DND-41 (cell line): ENCODE measurements around the gene GPR61.

Experiments used
- ATAC-seq: fragments of 200-7000 bp; cut with Tn5 transposase; 3 replicates; pipeline ENCODE4 v1.9.1; 2021; ENCODE audit warnings: low read depth; ENCODE audit not compliant: insufficient read depth
- DNase-seq: peaks from one replicate; pipeline ENCODE4 v3.0.0-alpha.2; 2020
- H2AFZ ChIP-seq: 2 replicates; pipeline ENCODE4 v1.6.0; 2012; ENCODE audit warnings: low read depth, low read length
- H3K27ac ChIP-seq: 2 replicates; pipeline ENCODE4 v1.5.1; 2012; ENCODE audit warnings: low read length, inconsistent platforms
- H3K27me3 ChIP-seq: fragments of 200-600 bp; sonication (generic); 2 replicates; pipeline ENCODE4 v1.6.0; 2012; ENCODE audit warnings: low read length, mild to moderate bottlenecking, inconsistent platforms; ENCODE audit not compliant: insufficient read depth, poor library complexity
- H3K36me3 ChIP-seq: 2 replicates; pipeline ENCODE4 v1.5.1; 2012; ENCODE audit warnings: low read length, inconsistent platforms; ENCODE audit not compliant: insufficient read depth
- H3K4me1 ChIP-seq: 2 replicates; pipeline ENCODE4 v1.5.1; 2012; ENCODE audit warnings: mild to moderate bottlenecking, low read length; ENCODE audit not compliant: insufficient read depth
- H3K4me2 ChIP-seq: 2 replicates; pipeline ENCODE4 v1.6.0; 2012; ENCODE audit warnings: mild to moderate bottlenecking, moderate library complexity, low read length, inconsistent platforms; ENCODE audit not compliant: insufficient read depth
- H3K4me3 ChIP-seq, 2 experiments: fragments of 200-600 bp in 1 of 2; shearing (Covaris generic) in 1 of 2; 2 replicates each; pipeline ENCODE4 v1.5.1; 2012 to 2016; ENCODE audit warnings: inconsistent platforms in 2 of 2, low read length in 2 of 2, mild to moderate bottlenecking in 2 of 2, low read depth in 1 of 2, moderate library complexity in 1 of 2
- H3K79me2 ChIP-seq: 2 replicates; pipeline ENCODE4 v1.6.0; 2012; ENCODE audit warnings: low read length, inconsistent platforms; ENCODE audit not compliant: insufficient read depth
- H3K9ac ChIP-seq: 2 replicates; pipeline ENCODE4 v1.6.0; 2012; ENCODE audit warnings: low read depth, mild to moderate bottlenecking, inconsistent platforms, low read length, moderate library complexity
- H3K9me3 ChIP-seq: 2 replicates; pipeline ENCODE4 v1.5.1; 2012; ENCODE audit warnings: low read length, moderate library complexity, mild to moderate bottlenecking, inconsistent platforms; ENCODE audit not compliant: insufficient read depth, severe bottlenecking
- H4K20me1 ChIP-seq: 2 replicates; pipeline ENCODE4 v1.6.0; 2012; ENCODE audit warnings: low read length; ENCODE audit not compliant: insufficient read depth
- CTCF ChIP-seq: IDR thresholded peaks from 2 replicates; pipeline ENCODE4 v1.5.1; 2012; ENCODE audit warnings: borderline replicate concordance, low read length, moderate library complexity, mild to moderate bottlenecking; ENCODE audit not compliant: poor library complexity, severe bottlenecking; ENCODE audit errors: extremely low read depth
- EZH2 ChIP-seq: IDR thresholded peaks from 3 replicates; pipeline ENCODE4 v1.6.1; 2012; ENCODE audit warnings: borderline replicate concordance, low read depth, mild to moderate bottlenecking, moderate library complexity, low read length, inconsistent platforms; ENCODE audit not compliant: severe bottlenecking

The GPR61 gene

GRCh38 chr1:109514846-109515245 lies 24.8 kb upstream of the GPR61 start:
- Histone ChIP-seq H3K4me3 (no peak overlapping the region), H3K4me1 (peaks cover 3% of the 10 kb centered on the region; the same call in 1 of the 2 replicates), H3K27me3 (peaks cover 9% of the 10 kb centered on the region), H4K20me1 (no peaks in the 10 kb centered on the region), H3K9me3 (no peaks in the 10 kb centered on the region), H2AFZ (no peak overlapping the region), H3K36me3 (no peaks in the 10 kb centered on the region), H3K9ac (no peak overlapping the region), H3K79me2 (no peaks in the 10 kb centered on the region), H3K27ac (no peak overlapping the region), H3K4me2 (no peak overlapping the region)
- DNase-seq (no peak), ATAC-seq (no peak)
- TF ChIP-seq CTCF = no peak
- TF ChIP-seq EZH2 = no peak

GRCh38 chr1:109516872-109517271 lies 22.8 kb upstream of the GPR61 start:
- ATAC-seq (no peak), DNase-seq (no peak)
- Histone ChIP-seq H3K4me3 (no peak overlapping the region), H3K79me2 (no peaks in the 10 kb centered on the region), H3K4me2 (no peak overlapping the region), H3K4me1 (no peaks in the 10 kb centered on the region), H3K36me3 (no peaks in the 10 kb centered on the region), H4K20me1 (no peaks in the 10 kb centered on the region), H3K9me3 (no peaks in the 10 kb centered on the region), H3K27me3 (peaks cover 3% of the 10 kb centered on the region), H3K9ac (no peak overlapping the region), H3K27ac (no peak overlapping the region), H2AFZ (no peak overlapping the region)
- TF ChIP-seq CTCF = no peak
- TF ChIP-seq EZH2 = no peak

GRCh38 chr1:109517337-109517736 lies 22.3 kb upstream of the GPR61 start:
- Histone ChIP-seq H4K20me1 (no peaks in the 10 kb centered on the region), H3K9me3 (no peaks in the 10 kb centered on the region), H3K27ac (no peak overlapping the region), H3K79me2 (no peaks in the 10 kb centered on the region), H3K9ac (no peak overlapping the region), H3K4me3 (no peak overlapping the region), H2AFZ (no peak overlapping the region), H3K4me1 (no peaks in the 10 kb centered on the region), H3K27me3 (peaks cover 6% of the 10 kb centered on the region), H3K4me2 (no peak overlapping the region), H3K36me3 (no peaks in the 10 kb centered on the region)
- DNase-seq (no peak), ATAC-seq (no peak)
- TF ChIP-seq CTCF (no peak), EZH2 (no peak)
